ENCODE data around the gene PPARG.

- TF ChIP-seq POLR2A (IDR thresholded peaks at IDR 0.05; ENCODE audit: borderline replicate concordance, extremely low read depth, insufficient read depth, insufficient read length) (no peak), ATF3 (IDR thresholded peaks at IDR 0.05) (no peak), SIN3A (IDR thresholded peaks at IDR 0.05; ENCODE audit: low read depth) (no peak), SP1 (IDR thresholded peaks at IDR 0.05; ENCODE audit: low read depth) (no peak), CEBPB (IDR thresholded peaks at IDR 0.05; ENCODE audit: low read depth) (no peak), EZH2 (IDR thresholded peaks at IDR 0.05) (no peak), CBX3 (IDR thresholded peaks at IDR 0.05; ENCODE audit: low read depth) (no peak), EZH2phosphoT487 (IDR thresholded peaks at IDR 0.05; ENCODE audit: borderline replicate concordance) (no peak), ELF1 (IDR thresholded peaks at IDR 0.05; ENCODE audit: borderline replicate concordance, low read depth) (no peak), POLR2AphosphoS5 (IDR thresholded peaks at IDR 0.05; ENCODE audit: low read depth, low read length) (no peak), SRF (IDR thresholded peaks at IDR 0.05; ENCODE audit: low read depth) (no peak), ZFX (IDR thresholded peaks at IDR 0.05) (no peak)
- TF ChIP-seq, protein P1, sequence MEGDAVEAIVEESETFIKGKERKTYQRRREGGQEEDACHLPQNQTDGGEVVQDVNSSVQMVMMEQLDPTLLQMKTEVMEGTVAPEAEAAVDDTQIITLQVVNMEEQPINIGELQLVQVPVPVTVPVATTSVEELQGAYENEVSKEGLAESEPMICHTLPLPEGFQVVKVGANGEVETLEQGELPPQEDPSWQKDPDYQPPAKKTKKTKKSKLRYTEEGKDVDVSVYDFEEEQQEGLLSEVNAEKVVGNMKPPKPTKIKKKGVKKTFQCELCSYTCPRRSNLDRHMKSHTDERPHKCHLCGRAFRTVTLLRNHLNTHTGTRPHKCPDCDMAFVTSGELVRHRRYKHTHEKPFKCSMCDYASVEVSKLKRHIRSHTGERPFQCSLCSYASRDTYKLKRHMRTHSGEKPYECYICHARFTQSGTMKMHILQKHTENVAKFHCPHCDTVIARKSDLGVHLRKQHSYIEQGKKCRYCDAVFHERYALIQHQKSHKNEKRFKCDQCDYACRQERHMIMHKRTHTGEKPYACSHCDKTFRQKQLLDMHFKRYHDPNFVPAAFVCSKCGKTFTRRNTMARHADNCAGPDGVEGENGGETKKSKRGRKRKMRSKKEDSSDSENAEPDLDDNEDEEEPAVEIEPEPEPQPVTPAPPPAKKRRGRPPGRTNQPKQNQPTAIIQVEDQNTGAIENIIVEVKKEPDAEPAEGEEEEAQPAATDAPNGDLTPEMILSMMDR (IDR thresholded peaks at IDR 0.05 in 2 of 3, conservative IDR thresholded peaks at IDR 0.05 in 1 of 3; ENCODE audit: borderline replicate concordance in 1 of 3, insufficient read depth in 1 of 3, low read depth in 2 of 3, low read length in 2 of 3), result no peak
- TF ChIP-seq, protein P2, sequence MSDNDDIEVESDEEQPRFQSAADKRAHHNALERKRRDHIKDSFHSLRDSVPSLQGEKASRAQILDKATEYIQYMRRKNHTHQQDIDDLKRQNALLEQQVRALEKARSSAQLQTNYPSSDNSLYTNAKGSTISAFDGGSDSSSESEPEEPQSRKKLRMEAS (IDR thresholded peaks at IDR 0.05), result no peak
These were observed 194.5 kb downstream of the PPARG start for GRCh38 chr3:12483410-12483809.
